IMR-90 (cell line): ENCODE data around the gene ARHGEF17. TPM values are rescaled to one million over a fixed set of nuclear protein-coding genes. Genes with fewer than 3 reads are reported as not detected.

Experiments used
- ATAC-seq: fragments of 200-7000 bp; cut with Tn5 transposase; 2 replicates; pipeline ENCODE4 v1.9.1; 2020; ENCODE audit warnings: low read depth, mild to moderate bottlenecking, moderate library complexity
- BruUV-seq: library from RNA; stranded (reverse); fragments of 400-500 nt; replicated peaks from 2 replicates; lab custom pipeline; 2021; lab: Mats Ljungman, UMichigan
- CTCF ChIA-PET: fragments of 300-600 bp; formaldehyde crosslinking; extraction: SDS; loops from one replicate; lab custom pipeline; 2021; ENCODE audit warnings: antibody characterized with exemption; lab: Yijun Ruan, JAX
- POLR2A ChIA-PET: fragments of 300-600 bp; sonication (Branson Sonifier 250); formaldehyde crosslinking; loops from one replicate; lab custom pipeline; 2022; ENCODE audit warnings: antibody characterized with exemption; ENCODE audit not compliant: unreplicated experiment; lab: Charles Lee
- DNase-seq: peaks from one replicate; pipeline ENCODE4 v3.0.0; 2013
- H2AFZ ChIP-seq: replicated peaks from 2 replicates; pipeline ENCODE3; 2013; ENCODE audit warnings: low read length, mild to moderate bottlenecking; ENCODE audit not compliant: poor library complexity
- H2AK5ac ChIP-seq: 2 replicates; pipeline ENCODE4 v1.6.1; 2013; ENCODE audit warnings: low read depth, low read length, inconsistent platforms
- H2AK9ac ChIP-seq: replicated peaks from 2 replicates; pipeline ENCODE3; 2013; ENCODE audit warnings: mild to moderate bottlenecking, low read depth, low read length, moderate library complexity; ENCODE audit not compliant: poor library complexity
- H2BK120ac ChIP-seq: 2 replicates; pipeline ENCODE4 v1.6.1; 2013; ENCODE audit warnings: low read depth, low read length, inconsistent platforms
- H2BK15ac ChIP-seq: 3 replicates; pipeline ENCODE4 v1.6.1; 2013; ENCODE audit warnings: low read depth, low read length, inconsistent platforms
- H2BK20ac ChIP-seq: 2 replicates; pipeline ENCODE4 v1.6.1; 2013; ENCODE audit warnings: low read depth, mild to moderate bottlenecking, inconsistent platforms, low read length, moderate library complexity
- H2BK5ac ChIP-seq: 2 replicates; pipeline ENCODE4 v1.6.1; 2013; ENCODE audit warnings: mild to moderate bottlenecking, low read depth, low read length, inconsistent platforms; ENCODE audit not compliant: poor library complexity, severe bottlenecking
- H3K14ac ChIP-seq: replicated peaks from 2 replicates; pipeline ENCODE4 v1.6.1; 2013; ENCODE audit warnings: low read depth, low read length, inconsistent platforms
- H3K18ac ChIP-seq: 2 replicates; pipeline ENCODE4 v1.6.1; 2013; ENCODE audit warnings: low read depth, low read length, control low read depth
- H3K23ac ChIP-seq: 2 replicates; pipeline ENCODE4 v1.6.1; 2013; ENCODE audit warnings: low read depth, low read length, inconsistent platforms
- H3K27ac ChIP-seq: 2 replicates; pipeline ENCODE4 v1.5.1; 2013; ENCODE audit warnings: mild to moderate bottlenecking, control low read depth, low read length; ENCODE audit not compliant: insufficient read depth
- H3K27me3 ChIP-seq: 2 replicates; pipeline ENCODE4 v1.6.1; 2013; ENCODE audit warnings: low read length; ENCODE audit not compliant: control insufficient read depth, insufficient read depth
- H3K36me3 ChIP-seq: 2 replicates; pipeline ENCODE4 v1.6.1; 2013; ENCODE audit warnings: low read length, mixed read lengths; ENCODE audit not compliant: control insufficient read depth, insufficient read depth
- H3K4ac ChIP-seq: 2 replicates; pipeline ENCODE4 v1.6.1; 2013; ENCODE audit warnings: low read depth, low read length, inconsistent platforms
- H3K4me1 ChIP-seq: 2 replicates; pipeline ENCODE4 v1.6.1; 2013; ENCODE audit warnings: low read length, mixed read lengths; ENCODE audit not compliant: control insufficient read depth, insufficient read depth
- H3K4me2 ChIP-seq: 2 replicates; pipeline ENCODE4 v1.6.1; 2013; ENCODE audit warnings: low read depth, mild to moderate bottlenecking, control low read depth, low read length, moderate library complexity
- H3K4me3 ChIP-seq: 2 replicates; pipeline ENCODE4 v1.5.1; 2013; ENCODE audit warnings: low read depth, mild to moderate bottlenecking, control low read depth, low read length, moderate library complexity; ENCODE audit not compliant: insufficient read depth
- H3K56ac ChIP-seq: 2 replicates; pipeline ENCODE4 v1.6.1; 2013; ENCODE audit warnings: low read length, inconsistent platforms; ENCODE audit not compliant: insufficient read depth; ENCODE audit errors: extremely low read depth
- H3K79me1 ChIP-seq, 2 experiments: 2 replicates each; pipeline ENCODE4 v1.6.1; 2013; ENCODE audit warnings: low read length in 2 of 2, inconsistent platforms in 1 of 2, low read depth in 1 of 2
- H3K9ac ChIP-seq: 2 replicates; pipeline ENCODE4 v1.6.1; 2013; ENCODE audit warnings: low read depth, low read length, control low read depth
- H3K9me1 ChIP-seq: 2 replicates; pipeline ENCODE4 v1.6.1; 2013; ENCODE audit warnings: low read length, inconsistent platforms; ENCODE audit not compliant: insufficient read depth
- H3K9me3 ChIP-seq: 2 replicates; pipeline ENCODE4 v1.6.1; 2013; ENCODE audit warnings: low read length; ENCODE audit not compliant: control insufficient read depth, insufficient read depth
- H4K20me1 ChIP-seq: 2 replicates; pipeline ENCODE4 v1.6.1; 2013; ENCODE audit warnings: low read length, inconsistent platforms; ENCODE audit not compliant: insufficient read depth
- H4K5ac ChIP-seq: 2 replicates; pipeline ENCODE4 v1.6.1; 2013; ENCODE audit warnings: mild to moderate bottlenecking, low read depth, low read length, control low read depth
- H4K8ac ChIP-seq, 2 experiments: 2 replicates each; pipeline ENCODE4 v1.6.1; 2013; ENCODE audit warnings: low read depth in 2 of 2, low read length in 2 of 2, control low read depth in 1 of 2, inconsistent platforms in 1 of 2
- H4K91ac ChIP-seq: 2 replicates; pipeline ENCODE4 v1.6.1; 2013; ENCODE audit warnings: low read depth, low read length, inconsistent platforms; ENCODE audit not compliant: insufficient read depth
- BHLHE40 ChIP-seq: fragments of 150-350 bp; IDR thresholded peaks from 2 replicates; pipeline ENCODE4 v1.6.1; 2016; ENCODE audit warnings: mild to moderate bottlenecking, low read depth, low read length
- CEBPB ChIP-seq: IDR thresholded peaks from 2 replicates; pipeline ENCODE4 v1.6.1; 2012; ENCODE audit warnings: low read depth, low read length, improper control_type of control experiment
- CHD1 ChIP-seq: IDR thresholded peaks from 2 replicates; pipeline ENCODE4 v1.6.1; 2012; ENCODE audit warnings: low read depth, low read length, improper control_type of control experiment
- CTCF ChIP-seq: conservative IDR thresholded peaks from 2 replicates; pipeline ENCODE4 v1.5.1; 2012; ENCODE audit warnings: mild to moderate bottlenecking, low read depth, low read length, improper control_type of control experiment
- ELK1 ChIP-seq: fragments of 150-350 bp; IDR thresholded peaks from 2 replicates; pipeline ENCODE4 v1.6.1; 2016; ENCODE audit warnings: low read depth, mild to moderate bottlenecking, low read length, moderate library complexity, borderline replicate concordance
- FOS ChIP-seq: fragments of 150-350 bp; IDR thresholded peaks from 2 replicates; pipeline ENCODE4 v1.6.1; 2016; ENCODE audit warnings: low read depth, low read length
- MAFK ChIP-seq: IDR thresholded peaks from 2 replicates; pipeline ENCODE4 v1.6.1; 2012; ENCODE audit warnings: low read depth, low read length, improper control_type of control experiment
- MAZ ChIP-seq: IDR thresholded peaks from 2 replicates; pipeline ENCODE4 v1.6.1; 2012; ENCODE audit warnings: low read depth, mild to moderate bottlenecking, low read length, improper control_type of control experiment, moderate library complexity, borderline replicate concordance
- MXI1 ChIP-seq: IDR thresholded peaks from 2 replicates; pipeline ENCODE4 v1.6.1; 2012; ENCODE audit warnings: low read depth, mild to moderate bottlenecking, low read length, moderate library complexity, borderline replicate concordance
- NFE2L2 ChIP-seq: fragments of 150-350 bp; IDR thresholded peaks from 2 replicates; pipeline ENCODE4 v1.6.1; 2016; ENCODE audit warnings: low read depth, mild to moderate bottlenecking, low read length
- POLR2A ChIP-seq: IDR thresholded peaks from 2 replicates; pipeline ENCODE4 v1.6.1; 2012; ENCODE audit warnings: mild to moderate bottlenecking, low read depth, low read length
- RAD21 ChIP-seq: IDR thresholded peaks from 2 replicates; pipeline ENCODE4 v1.6.1; 2012; ENCODE audit warnings: low read length, improper control_type of control experiment
- RCOR1 ChIP-seq: IDR thresholded peaks from 2 replicates; pipeline ENCODE4 v1.6.1; 2012; ENCODE audit warnings: mild to moderate bottlenecking, low read length, improper control_type of control experiment; ENCODE audit not compliant: insufficient replicate concordance
- RFX5 ChIP-seq: IDR thresholded peaks from 2 replicates; pipeline ENCODE4 v1.8.0; 2012; ENCODE audit warnings: low read depth, mild to moderate bottlenecking, low read length, moderate library complexity
- SMC3 ChIP-seq: fragments of 150-350 bp; IDR thresholded peaks from 2 replicates; pipeline ENCODE4 v1.6.1; 2016; ENCODE audit warnings: low read depth, mild to moderate bottlenecking, antibody characterized with exemption, low read length, moderate library complexity
- USF2 ChIP-seq: fragments of 150-350 bp; IDR thresholded peaks from 2 replicates; pipeline ENCODE4 v1.6.1; 2017; ENCODE audit warnings: mild to moderate bottlenecking, antibody characterized with exemption, low read length, low read depth
- WGBS, 2 experiments: methylation state at CpG; one replicate each; pipeline versions ENCODE4 v1.1.5 to v1.1.7; 2013; ENCODE audit warnings: missing lambda C conversion rate in 2 of 2; ENCODE audit not compliant: insufficient read length in 1 of 2; ENCODE audit errors: extremely low coverage in 2 of 2; 5-methylcytosine and 5-hydroxymethylcytosine counted together
- dilution Hi-C: fragments of 300-500 bp; cut with HindIII; formaldehyde crosslinking; loops from one replicate; pipeline ENCODE4 v1.14.3; 2018; ENCODE audit warnings: low sequenced_read_pairs; ENCODE audit not compliant: unreplicated experiment
- in situ Hi-C: fragments of 300-500 bp; cut with MboI; formaldehyde crosslinking; loops from 3 replicates; pipeline ENCODE4 v1.14.3; 2019; ENCODE audit warnings: low sequenced_read_pairs, inconsistent platforms, mixed read lengths
- intact Hi-C: fragments of 100-400 bp; cut with micrococcal nuclease; formaldehyde crosslinking; loops from 2 replicates; pipeline ENCODE4 v1.10.0; 2022
- polyA plus RNA-seq, 3 experiments: library from polyadenylated mRNA; depleted of rRNA; stranded (reverse); fragments of >200 nt; gene quantifications; 2 replicates each; pipeline ENCODE4 v1.2.3, GENCODE V29; 2012; ENCODE audit warnings: low replicate concordance in 1 of 3
- total RNA-seq: library from RNA; depleted of rRNA; stranded (reverse); fragments of >200 nt; gene quantifications from 2 replicates; pipeline ENCODE4 v1.2.3, GENCODE V29; 2012

ARHGEF17 gene
- total and polyA plus RNA-seq, 2 of the 4 experiments (the other 2 are of a cell fraction) = 21.7 to 97.7 TPM

GRCh38 chr11:73358071-73358470, 50.0 kb downstream of the ARHGEF17 start:
- POLR2A ChIA-PET = no interaction called here
- Histone ChIP-seq H3K27me3 (no peaks in the 10 kb centered on the region), H3K79me1 (peaks cover 15 to 70% of the 10 kb centered on the region in 2 experiments), H4K8ac (no peak overlapping the region), H4K91ac (no peak overlapping the region), H3K4ac (peak overlapping the region; percentile 29; the same call in 1 of the 2 replicates), H3K56ac (no peak overlapping the region), H3K4me3 (no peak overlapping the region), H3K9me3 (no peaks in the 10 kb centered on the region), H2AFZ (peak overlapping the region; percentile 14), H2AK5ac (no peak overlapping the region; the same call in 1 of the 2 replicates), H3K23ac (no peak overlapping the region), H3K9me1 (peaks cover 10% of the 10 kb centered on the region), H3K4me2 (no peak overlapping the region), H3K4me1 (peaks cover 9% of the 10 kb centered on the region; the same call in 1 of the 2 replicates), H2AK9ac (peak overlapping the region; percentile 74), H4K20me1 (peaks cover 47% of the 10 kb centered on the region), H3K14ac (peak overlapping the region; percentile 48; the same call in 1 of the 2 replicates), H3K9ac (no peak overlapping the region), H2BK5ac (no peak overlapping the region), H2BK20ac (no peak overlapping the region), H2BK15ac (no peak overlapping the region), H3K27ac (no peak overlapping the region), H4K5ac (no peak overlapping the region), H2BK120ac (no peak overlapping the region), H3K18ac (no peak overlapping the region), H3K36me3 (peaks cover 81% of the 10 kb centered on the region)
- DNase-seq = peak; percentile 56
- dilution Hi-C loops = no loop called here
- CTCF ChIA-PET = interaction anchor here (0.5 kb wide), 1 partner anchor 237 kb away, joined by 3 read pairs; no protein-coding TSS in a partner anchor
- intact Hi-C loops = no loop called here
- TF ChIP-seq RAD21 = no peak
- no peak for TF ChIP-seq FOS
- no peak for TF ChIP-seq NFE2L2
- TF ChIP-seq CHD1 = no peak
- no peak for TF ChIP-seq CTCF
- no peak for TF ChIP-seq ELK1
- TF ChIP-seq MXI1 = no peak
- no peak for TF ChIP-seq CEBPB
- no peak for TF ChIP-seq RFX5
- no peak for TF ChIP-seq MAZ
- no peak for TF ChIP-seq SMC3
- TF ChIP-seq RCOR1 = no peak
- TF ChIP-seq BHLHE40 = no peak
- no peak for TF ChIP-seq POLR2A
- TF ChIP-seq USF2 = no peak
- no peak for TF ChIP-seq MAFK
- no TSS peak for BruUV-seq
- in situ Hi-C loops = no loop called here
- WGBS, 2 experiments = 80% methylated on average over 2 of the region's 5 CpGs; no CpG with 5 or more reads in 1 of the 2 experiments
- ATAC-seq = peak; percentile 76
